HFFc6 (cell line): ENCODE data around the gene EPC1. TPM values are rescaled to one million over a fixed set of nuclear protein-coding genes. Genes with fewer than 3 reads are reported as not detected.
A peak's percentile ranks its signal among the peaks of the same experiment; 100 is the strongest.

Source experiments
- DNase-seq: peaks from one replicate; pipeline ENCODE4 v3.0.0-alpha.2; 2018
- H3K27ac Mint-ChIP-seq: 2 replicates; pipeline ENCODE4 v1.8.0; 2020; ENCODE audit warnings: mild to moderate bottlenecking, mixed read lengths
- H3K27me3 Mint-ChIP-seq: 2 replicates; pipeline ENCODE4 v1.8.0; 2021; ENCODE audit warnings: mild to moderate bottlenecking, moderate library complexity, mixed read lengths; ENCODE audit not compliant: insufficient read depth
- H3K36me3 Mint-ChIP-seq: 2 replicates; pipeline ENCODE4 v1.8.0; 2021; ENCODE audit warnings: low read depth, mixed read lengths
- H3K4me1 Mint-ChIP-seq: 2 replicates; pipeline ENCODE4 v1.8.0; 2020; ENCODE audit warnings: low read depth, mixed read lengths
- H3K4me3 Mint-ChIP-seq: 2 replicates; pipeline ENCODE4 v1.8.0; 2020; ENCODE audit warnings: mild to moderate bottlenecking, moderate library complexity, mixed read lengths
- H3K9me3 Mint-ChIP-seq: 2 replicates; pipeline ENCODE4 v1.8.0; 2020; ENCODE audit warnings: mild to moderate bottlenecking, mixed read lengths
- CTCF ChIP-seq: fragments of 200-600 bp; sonication (generic); IDR thresholded peaks from 2 replicates; pipeline ENCODE4 v1.5.0; 2021; ENCODE audit warnings: antibody characterized with exemption, mild to moderate bottlenecking
- total RNA-seq, 6 experiments: library from RNA; stranded (reverse); fragmentation: NEBNext Ultra II Directional; extraction: Animal tissue kit (Norgen Biotek cat#: 25700); gene quantifications; 2 replicates in 1 of 6; 3 replicates in 5 of 6; pipeline ENCODE4 v1.2.3, GENCODE V29; 2021

EPC1 gene
- total RNA-seq, 6 experiments from 2014 or later = 16.5 to 19.3 (median 17.5) TPM

- Mint-ChIP-seq H3K4me3 (no peak overlapping the region), H3K27me3 (peaks cover 2% of the 10 kb centered on the region; the same call in 1 of the 2 replicates), H3K36me3 (peaks cover 29% of the 10 kb centered on the region), H3K4me1 (peaks cover 12% of the 10 kb centered on the region), H3K27ac (no peak overlapping the region), H3K9me3 (no peaks in the 10 kb centered on the region)
- no peak for DNase-seq
- TF ChIP-seq CTCF = no peak
Measured at GRCh38 chr10:32265756-32266155, 81.2 kb downstream of the EPC1 start.

- Mint-ChIP-seq H3K27me3 (peaks cover 2% of the 10 kb centered on the region; the same call in 1 of the 2 replicates), H3K4me3 (no peak overlapping the region), H3K27ac (no peak overlapping the region), H3K9me3 (no peaks in the 10 kb centered on the region), H3K4me1 (no peaks in the 10 kb centered on the region), H3K36me3 (peaks cover 17% of the 10 kb centered on the region)
- DNase-seq = peak; percentile 7
- TF ChIP-seq CTCF = no peak
Measured at GRCh38 chr10:32263300-32263699, 83.7 kb downstream of the EPC1 start.

- TF ChIP-seq CTCF = no peak
- DNase-seq = no peak
- Mint-ChIP-seq H3K4me3 (no peak overlapping the region), H3K27me3 (peaks cover 2% of the 10 kb centered on the region; the same call in 1 of the 2 replicates), H3K4me1 (no peaks in the 10 kb centered on the region), H3K9me3 (no peaks in the 10 kb centered on the region), H3K36me3 (no peaks in the 10 kb centered on the region), H3K27ac (no peak overlapping the region)
Measured at GRCh38 chr10:32259551-32259950, 87.4 kb downstream of the EPC1 start.

- TF ChIP-seq CTCF = peak; percentile 93
- no peak overlapping the region for H3K27ac Mint-ChIP-seq
Measured at GRCh38 chr10:32256613-32257437, 90.1 kb downstream of the EPC1 start.

DNA sequence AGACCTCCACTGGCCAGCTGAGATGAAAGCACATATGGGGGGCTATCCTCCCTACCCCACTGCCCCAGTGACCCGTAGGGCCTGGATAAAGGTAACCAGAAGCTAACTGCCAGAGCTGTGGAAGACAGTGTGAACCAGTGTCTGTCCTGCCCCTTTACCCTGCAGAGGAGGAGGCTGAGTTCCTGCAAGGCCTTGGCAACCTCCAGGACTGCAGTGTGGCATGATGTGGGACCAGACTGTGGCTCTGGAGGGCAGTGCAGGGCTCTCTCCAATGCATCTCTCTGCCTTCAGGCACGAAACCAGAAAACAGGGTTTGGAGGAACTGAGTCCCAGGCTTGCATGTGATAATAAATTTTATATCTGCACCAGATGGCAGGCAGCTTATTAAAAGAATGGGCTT is 93.1 kb downstream of the EPC1 start:
- no peak overlapping the region for H3K4me3 Mint-ChIP-seq
- TF ChIP-seq CTCF = no peak
- peaks cover 10% of the 10 kb centered on the region for H3K4me1 Mint-ChIP-seq
- H3K27ac Mint-ChIP-seq = no peak overlapping the region
- no peaks in the 10 kb centered on the region for H3K36me3 Mint-ChIP-seq
- H3K9me3 Mint-ChIP-seq = no peaks in the 10 kb centered on the region
- peaks cover 4% of the 10 kb centered on the region; the same call in 1 of the 2 replicates for H3K27me3 Mint-ChIP-seq
- DNase-seq = no peak

More at GRCh38 chr10:32256613-32257437, 90.1 kb downstream of the EPC1 start:
- Mint-ChIP-seq H3K27me3 (peaks cover 1% of the 10 kb centered on the region; the same call in 1 of the 2 replicates), H3K36me3 (no peaks in the 10 kb centered on the region), H3K4me3 (no peak overlapping the region), H3K9me3 (no peaks in the 10 kb centered on the region), H3K4me1 (peaks cover 10% of the 10 kb centered on the region)
- peak; percentile 18 for DNase-seq
